Measurements from ENCODE around the gene MRPL20. TPM values are rescaled to one million over a fixed set of nuclear protein-coding genes. Genes with fewer than 3 reads are reported as not detected.

Gene MRPL20
- total and polyA plus RNA-seq, 9 of the 15 experiments (the other 6 are each of a cell fraction or from before 2014, with no cell fraction given) = 180 to 671 (median 229) TPM

DNA sequence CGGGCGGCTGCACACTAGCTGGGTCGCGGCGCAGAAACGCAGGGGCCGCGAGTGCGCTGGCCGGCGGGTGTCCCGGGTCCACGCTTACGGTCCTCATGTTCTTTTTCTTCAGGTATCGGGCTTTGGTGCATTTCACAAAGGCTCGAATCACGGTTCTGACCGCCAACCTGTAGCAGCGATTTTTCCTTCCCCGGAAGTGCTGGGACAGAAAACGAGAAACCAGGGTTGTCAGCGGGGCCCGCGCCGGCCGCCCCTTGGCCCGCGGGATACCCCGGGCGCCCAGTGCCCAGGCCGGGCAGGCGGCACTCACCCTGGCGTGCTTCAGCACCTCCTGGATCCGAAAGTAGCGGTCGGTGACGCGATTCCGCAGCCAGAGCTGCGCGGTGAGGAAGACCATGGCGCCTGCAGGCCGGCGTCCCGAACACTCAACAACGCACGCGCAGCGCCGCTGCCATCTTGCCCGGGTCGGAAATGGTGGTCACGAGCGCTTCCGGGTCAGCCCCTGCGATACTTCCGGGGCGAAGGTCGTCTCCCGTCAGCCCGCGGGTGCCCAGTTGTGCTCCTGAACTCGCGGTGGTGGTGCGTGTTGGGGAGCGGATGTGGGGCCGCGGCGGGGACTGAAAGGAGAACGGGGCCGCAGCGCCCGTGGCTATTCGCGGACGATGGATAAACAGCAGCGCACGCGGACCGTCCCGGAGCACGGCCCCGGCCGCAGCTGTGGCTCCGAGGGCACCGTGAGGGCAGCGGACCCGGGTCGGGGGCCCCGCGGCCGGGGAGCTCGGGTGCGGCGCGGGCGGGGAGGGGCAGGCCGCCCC is at the start of gene MRPL20 (continued):
- peak; percentile 100 for TF ChIP-seq ZBTB40 (IDR thresholded peaks at IDR 0.05)
- TF ChIP-seq ZBTB40 (CRISPR knock-in tag; IDR thresholded peaks at IDR 0.05) = 0 out of 2 replicates have a peak, but pooled peaks have one; percentile 13
- TF ChIP-seq FUS (optimal IDR thresholded peaks at IDR 0.05; ENCODE audit: low read depth, low read length) = peak; percentile 81
- no peak for TF ChIP-seq ZKSCAN3 (CRISPR knock-in tag; IDR thresholded peaks at IDR 0.05)
- peak; percentile 100 for TF ChIP-seq RBM34 (IDR thresholded peaks at IDR 0.05; ENCODE audit: borderline replicate concordance, insufficient read depth, low read length)
- no peak for TF ChIP-seq BMI1 (IDR thresholded peaks at IDR 0.05; ENCODE audit: low read length)
- TF ChIP-seq ETS2 (tag; IDR thresholded peaks at IDR 0.05; ENCODE audit: borderline replicate concordance, poor library complexity, severe bottlenecking) = peak; percentile 64
- TF ChIP-seq, protein P1, sequence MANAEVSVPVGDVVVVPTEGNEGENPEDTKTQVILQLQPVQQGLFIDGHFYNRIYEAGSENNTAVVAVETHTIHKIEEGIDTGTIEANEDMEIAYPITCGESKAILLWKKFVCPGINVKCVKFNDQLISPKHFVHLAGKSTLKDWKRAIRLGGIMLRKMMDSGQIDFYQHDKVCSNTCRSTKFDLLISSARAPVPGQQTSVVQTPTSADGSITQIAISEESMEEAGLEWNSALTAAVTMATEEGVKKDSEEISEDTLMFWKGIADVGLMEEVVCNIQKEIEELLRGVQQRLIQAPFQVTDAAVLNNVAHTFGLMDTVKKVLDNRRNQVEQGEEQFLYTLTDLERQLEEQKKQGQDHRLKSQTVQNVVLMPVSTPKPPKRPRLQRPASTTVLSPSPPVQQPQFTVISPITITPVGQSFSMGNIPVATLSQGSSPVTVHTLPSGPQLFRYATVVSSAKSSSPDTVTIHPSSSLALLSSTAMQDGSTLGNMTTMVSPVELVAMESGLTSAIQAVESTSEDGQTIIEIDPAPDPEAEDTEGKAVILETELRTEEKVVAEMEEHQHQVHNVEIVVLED (CRISPR knock-in tag; IDR thresholded peaks at IDR 0.05) = peak; percentile 67
- TF ChIP-seq NFRKB (IDR thresholded peaks at IDR 0.05; ENCODE audit: low read depth) = peak; percentile 89
- no peak for TF ChIP-seq FOXJ2 (tag; IDR thresholded peaks at IDR 0.05)
- TF ChIP-seq SFPQ (IDR thresholded peaks at IDR 0.05; ENCODE audit: low read depth, low read length) = no peak
- 0 out of 4 replicates have a peak, but pooled peaks of 1 of the 2 experiments have one; percentile 56 for TF ChIP-seq SRF (CRISPR knock-in tag; IDR thresholded peaks at IDR 0.05)
- TF ChIP-seq MTA3 (IDR thresholded peaks at IDR 0.05; ENCODE audit: borderline replicate concordance) = peak; percentile 91
